ENCODE results near the gene ST6GAL2. TPM values are rescaled to one million over a fixed set of nuclear protein-coding genes. Genes with fewer than 3 reads are reported as not detected.

ST6GAL2 gene
- polyA plus RNA-seq, 1 donor (not counting 4 experiments of a cell fraction or from before 2014, with no cell fraction given) = 0.14 TPM

- Histone ChIP-seq H3K36me3 (ENCODE audit: control insufficient read depth in 2 of 2, extremely low read depth in 1 of 2, insufficient read depth in 2 of 2, low read length in 2 of 2) (no peaks in the 10 kb centered on the region), H3K9ac (ENCODE audit: control insufficient read depth, extremely low read depth, insufficient read depth, low read length) (no peak overlapping the region), H3K27ac (ENCODE audit: control insufficient read depth, insufficient read depth, low read length) (no peak overlapping the region), H3K27me3 (ENCODE audit: control insufficient read depth, extremely low read depth, insufficient read depth, low read length) (no peaks in the 10 kb centered on the region), H3K4me2 (ENCODE audit: control insufficient read depth, extremely low read depth, insufficient read depth, low read depth, low read length) (no peak overlapping the region), H2AFZ (ENCODE audit: control insufficient read depth, low read length) (no peak overlapping the region), H3K9me1 (ENCODE audit: control insufficient read depth, extremely low read depth, insufficient read depth, low read length) (no peaks in the 10 kb centered on the region), H3K79me2 (ENCODE audit: control insufficient read depth, insufficient read depth, low read length) (no peaks in the 10 kb centered on the region), H3K9me3 (ENCODE audit: control insufficient read depth, low read depth, low read length) (no peaks in the 10 kb centered on the region), H3K4me3 (ENCODE audit: control insufficient read depth in 2 of 3, extremely low read depth in 1 of 3, insufficient read depth in 2 of 3, low read depth in 1 of 3, low read length in 3 of 3) (no peak overlapping the region), H4K20me1 (ENCODE audit: control insufficient read depth, extremely low read depth, insufficient read depth, low read length) (no peaks in the 10 kb centered on the region), H3K4me1 (ENCODE audit: control insufficient read depth, extremely low read depth, insufficient read depth, low read length) (no peaks in the 10 kb centered on the region)
- dilution Hi-C loops (cut with MboI; ENCODE audit: extremely low pct_ligation_motif_present, low sequenced_read_pairs) = no loop called here
- DNase-seq (ENCODE audit: low read depth, low spot score) (no peak), FAIRE-seq (no peak)
- no peak for TF ChIP-seq EZH2 (IDR thresholded peaks at IDR 0.05; ENCODE audit: low read length)
These were observed 54.0 kb downstream of the ST6GAL2 start for GRCh38 chr2:106831816-106832569.

- no peak for TF ChIP-seq CTCF (optimal IDR thresholded peaks at IDR 0.05 in 1 of 3, IDR thresholded peaks at IDR 0.05 in 1 of 3, conservative IDR thresholded peaks at IDR 0.05 in 1 of 3; ENCODE audit: extremely low read depth in 1 of 3, insufficient read depth in 2 of 3, low read length in 3 of 3)
- TF ChIP-seq EZH2 (IDR thresholded peaks at IDR 0.05; ENCODE audit: low read length) = no peak
- FAIRE-seq (no peak), DNase-seq (ENCODE audit: low read depth, low spot score) (no peak)
- Histone ChIP-seq H3K4me1 (ENCODE audit: control insufficient read depth, extremely low read depth, insufficient read depth, low read length) (no peaks in the 10 kb centered on the region), H3K4me3 (ENCODE audit: control insufficient read depth in 2 of 3, extremely low read depth in 1 of 3, insufficient read depth in 2 of 3, low read depth in 1 of 3, low read length in 3 of 3) (no peak overlapping the region), H3K79me2 (ENCODE audit: control insufficient read depth, insufficient read depth, low read length) (no peaks in the 10 kb centered on the region), H3K27me3 (ENCODE audit: control insufficient read depth, extremely low read depth, insufficient read depth, low read length) (no peaks in the 10 kb centered on the region), H2AFZ (ENCODE audit: control insufficient read depth, low read length) (no peak overlapping the region), H3K36me3 (ENCODE audit: control insufficient read depth in 2 of 2, extremely low read depth in 1 of 2, insufficient read depth in 2 of 2, low read length in 2 of 2) (no peaks in the 10 kb centered on the region), H3K9me3 (ENCODE audit: control insufficient read depth, low read depth, low read length) (no peaks in the 10 kb centered on the region), H3K9ac (ENCODE audit: control insufficient read depth, extremely low read depth, insufficient read depth, low read length) (no peak overlapping the region), H4K20me1 (ENCODE audit: control insufficient read depth, extremely low read depth, insufficient read depth, low read length) (no peaks in the 10 kb centered on the region), H3K4me2 (ENCODE audit: control insufficient read depth, extremely low read depth, insufficient read depth, low read depth, low read length) (no peak overlapping the region), H3K27ac (ENCODE audit: control insufficient read depth, insufficient read depth, low read length) (no peak overlapping the region), H3K9me1 (ENCODE audit: control insufficient read depth, extremely low read depth, insufficient read depth, low read length) (no peaks in the 10 kb centered on the region)
- dilution Hi-C loops (cut with MboI; ENCODE audit: extremely low pct_ligation_motif_present, low sequenced_read_pairs) = no loop called here
These were observed 54.7 kb downstream of the ST6GAL2 start for GRCh38 chr2:106831241-106831640.

GRCh38 chr2:106830191-106830590, 55.8 kb downstream of the ST6GAL2 start:
- Histone ChIP-seq H3K36me3 (ENCODE audit: control insufficient read depth in 2 of 2, extremely low read depth in 1 of 2, insufficient read depth in 2 of 2, low read length in 2 of 2) (no peaks in the 10 kb centered on the region), H3K4me3 (ENCODE audit: control insufficient read depth in 2 of 3, extremely low read depth in 1 of 3, insufficient read depth in 2 of 3, low read depth in 1 of 3, low read length in 3 of 3) (no peak overlapping the region), H3K4me2 (ENCODE audit: control insufficient read depth, extremely low read depth, insufficient read depth, low read depth, low read length) (no peak overlapping the region), H3K27me3 (ENCODE audit: control insufficient read depth, extremely low read depth, insufficient read depth, low read length) (no peaks in the 10 kb centered on the region), H2AFZ (ENCODE audit: control insufficient read depth, low read length) (no peak overlapping the region), H3K79me2 (ENCODE audit: control insufficient read depth, insufficient read depth, low read length) (no peaks in the 10 kb centered on the region), H3K4me1 (ENCODE audit: control insufficient read depth, extremely low read depth, insufficient read depth, low read length) (no peaks in the 10 kb centered on the region), H3K27ac (ENCODE audit: control insufficient read depth, insufficient read depth, low read length) (no peak overlapping the region), H3K9me1 (ENCODE audit: control insufficient read depth, extremely low read depth, insufficient read depth, low read length) (no peaks in the 10 kb centered on the region), H3K9ac (ENCODE audit: control insufficient read depth, extremely low read depth, insufficient read depth, low read length) (no peak overlapping the region), H4K20me1 (ENCODE audit: control insufficient read depth, extremely low read depth, insufficient read depth, low read length) (no peaks in the 10 kb centered on the region), H3K9me3 (ENCODE audit: control insufficient read depth, low read depth, low read length) (no peaks in the 10 kb centered on the region)
- DNase-seq (ENCODE audit: low read depth, low spot score) (no peak), FAIRE-seq (no peak)
- TF ChIP-seq EZH2 (IDR thresholded peaks at IDR 0.05; ENCODE audit: low read length) = no peak
- TF ChIP-seq CTCF (optimal IDR thresholded peaks at IDR 0.05 in 1 of 3, IDR thresholded peaks at IDR 0.05 in 1 of 3, conservative IDR thresholded peaks at IDR 0.05 in 1 of 3; ENCODE audit: extremely low read depth in 1 of 3, insufficient read depth in 2 of 3, low read length in 3 of 3) = no peak
- dilution Hi-C loops (cut with MboI; ENCODE audit: extremely low pct_ligation_motif_present, low sequenced_read_pairs) = no loop called here

Data from keratinocyte (primary cell).